ENCODE measurements around the gene WDR33. TPM values are rescaled to one million over a fixed set of nuclear protein-coding genes. Genes with fewer than 3 reads are reported as not detected.

The WDR33 gene
- total and polyA plus RNA-seq, 10 of the 15 experiments (the other 5 are each of a cell fraction or from before 2014, with no cell fraction given), result 29.2 to 73.8 (median 45.6) TPM

DNA sequence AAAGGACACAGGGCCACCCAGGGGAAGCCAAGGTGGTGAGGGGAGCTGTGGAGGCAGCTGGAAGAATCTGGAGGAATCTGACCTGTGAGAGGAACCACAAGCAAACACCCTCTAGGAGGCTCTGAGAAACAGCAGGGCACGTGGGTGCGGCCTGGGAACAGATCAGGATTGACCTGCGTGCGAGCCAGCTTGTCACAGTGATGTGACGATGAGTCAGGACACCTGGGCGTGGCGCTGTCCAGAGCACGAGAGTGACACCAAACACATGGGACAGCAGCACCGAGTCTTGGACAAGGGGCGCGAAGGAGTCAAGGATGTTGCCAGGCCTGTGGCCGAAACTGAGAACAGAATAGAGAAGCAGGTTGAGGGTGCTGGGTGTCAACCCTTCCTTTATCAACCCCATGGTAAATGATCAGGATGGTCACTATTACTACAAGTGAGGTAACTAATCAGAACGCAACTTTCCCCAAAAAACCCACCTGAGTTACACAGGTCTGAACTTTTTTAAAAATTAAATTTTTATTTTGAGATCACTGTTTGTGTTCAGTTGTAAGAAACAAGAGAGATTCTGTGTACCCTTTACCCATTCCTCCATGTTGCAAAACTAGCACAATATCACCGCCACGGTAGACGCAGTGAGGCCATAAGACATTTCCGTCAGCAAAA, 110.3 kb downstream of the WDR33 start (continued):
- TF ChIP-seq IKZF1 (conservative IDR thresholded peaks at IDR 0.05), result peak; percentile 91
- TF ChIP-seq ZNF384 (IDR thresholded peaks at IDR 0.05; ENCODE audit: borderline replicate concordance, low read depth, low read length), result no peak
- no peak for TF ChIP-seq NR2C2 (IDR thresholded peaks at IDR 0.05; ENCODE audit: borderline replicate concordance, control insufficient read depth, insufficient read length, low read depth)
- no peak for TF ChIP-seq CBX3 (IDR thresholded peaks at IDR 0.05; ENCODE audit: borderline replicate concordance, low read depth)
- peak; percentile 60 for TF ChIP-seq KLF5 (IDR thresholded peaks at IDR 0.05; ENCODE audit: partially characterized antibody)
- peak; percentile 10 for TF ChIP-seq E4F1 (IDR thresholded peaks at IDR 0.05; ENCODE audit: borderline replicate concordance, partially characterized antibody)
- TF ChIP-seq DPF2 (IDR thresholded peaks at IDR 0.05), result peak; percentile 82; the same call in 1 of the 2 replicates
- peak; percentile 72; the same call in 1 of the 3 replicates for TF ChIP-seq POU2F2 (IDR thresholded peaks at IDR 0.05; ENCODE audit: borderline replicate concordance, low read depth, low read length)
- no peak for TF ChIP-seq KAT2A (conservative IDR thresholded peaks at IDR 0.05; ENCODE audit: control insufficient read depth, low read depth, low read length)
- peak; percentile 90 for TF ChIP-seq HSF1 (IDR thresholded peaks at IDR 0.05; ENCODE audit: low read depth, low read length)
- no peak; the same call in 1 of the 2 replicates for TF ChIP-seq SIN3A (IDR thresholded peaks at IDR 0.05; ENCODE audit: low read depth, low read length)
- TF ChIP-seq NFXL1 (IDR thresholded peaks at IDR 0.05; ENCODE audit: borderline replicate concordance), result no peak
- no peak for TF ChIP-seq RAD21 (IDR thresholded peaks at IDR 0.05; ENCODE audit: insufficient read depth, low read depth, low read length)
- no peak for TF ChIP-seq KDM1A (IDR thresholded peaks at IDR 0.05; ENCODE audit: borderline replicate concordance)
- TF ChIP-seq, protein P1, sequence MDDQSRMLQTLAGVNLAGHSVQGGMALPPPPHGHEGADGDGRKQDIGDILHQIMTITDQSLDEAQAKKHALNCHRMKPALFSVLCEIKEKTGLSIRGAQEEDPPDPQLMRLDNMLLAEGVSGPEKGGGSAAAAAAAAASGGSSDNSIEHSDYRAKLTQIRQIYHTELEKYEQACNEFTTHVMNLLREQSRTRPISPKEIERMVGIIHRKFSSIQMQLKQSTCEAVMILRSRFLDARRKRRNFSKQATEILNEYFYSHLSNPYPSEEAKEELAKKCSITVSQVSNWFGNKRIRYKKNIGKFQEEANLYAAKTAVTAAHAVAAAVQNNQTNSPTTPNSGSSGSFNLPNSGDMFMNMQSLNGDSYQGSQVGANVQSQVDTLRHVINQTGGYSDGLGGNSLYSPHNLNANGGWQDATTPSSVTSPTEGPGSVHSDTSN (IDR thresholded peaks at IDR 0.05; ENCODE audit: insufficient replicate concordance, low read depth, low read length), result peak; percentile 82
- no peak for TF ChIP-seq SREBF2 (IDR thresholded peaks at IDR 0.05; ENCODE audit: low read length)
- no peak for TF ChIP-seq SREBF1 (IDR thresholded peaks at IDR 0.05; ENCODE audit: low read length)
- no peak for TF ChIP-seq POLR2AphosphoS2 (IDR thresholded peaks at IDR 0.05; ENCODE audit: low read depth, low read length)
- no peak for TF ChIP-seq HCFC1 (IDR thresholded peaks at IDR 0.05; ENCODE audit: low read length)
- peak; percentile 84 for TF ChIP-seq TCF3 (IDR thresholded peaks at IDR 0.05; ENCODE audit: borderline replicate concordance, insufficient read depth, low read depth, low read length)
- TF ChIP-seq SUPT20H (IDR thresholded peaks at IDR 0.05; ENCODE audit: borderline replicate concordance, control insufficient read depth, low read depth, low read length), result no peak
- 0 out of 2 replicates have a peak, but pooled peaks have one; percentile 39 for TF ChIP-seq JUND (IDR thresholded peaks at IDR 0.05; ENCODE audit: low read depth, low read length)
- TF ChIP-seq ZBED1 (IDR thresholded peaks at IDR 0.05; ENCODE audit: borderline replicate concordance), result peak; percentile 61; the same call in 1 of the 2 replicates
- peak; percentile 76 for TF ChIP-seq RAD51 (IDR thresholded peaks at IDR 0.05)
- TF ChIP-seq SUZ12 (IDR thresholded peaks at IDR 0.05; ENCODE audit: unreplicated experiment), result no peak
- TF ChIP-seq SPI1 (IDR thresholded peaks at IDR 0.05; ENCODE audit: borderline replicate concordance, insufficient read depth, low read depth, low read length), result peak; percentile 76; the same call in 1 of the 2 replicates
